PFSK-1 (cell line): ENCODE measurements around the gene CORO1C.

ENCODE experiments used
- FOXP2 ChIP-seq: optimal IDR thresholded peaks from 2 replicates; pipeline ENCODE3; 2011; ENCODE audit warnings: borderline replicate concordance, control low read depth, inconsistent platforms; ENCODE audit not compliant: insufficient read depth; ENCODE audit errors: extremely low read length, extremely low read depth
- POLR2AphosphoS5 ChIP-seq: IDR thresholded peaks from 2 replicates; pipeline ENCODE4 v1.6.1; 2012; ENCODE audit warnings: low read depth, mild to moderate bottlenecking, control low read depth, low read length, moderate library complexity
- REST ChIP-seq, 2 experiments: IDR thresholded peaks; 2 replicates each; pipeline versions ENCODE4 v1.6.1 to v1.8.0; 2011 to 2012; ENCODE audit warnings: low read depth in 2 of 2, low read length in 2 of 2, control low read depth in 1 of 2, inconsistent platforms in 1 of 2, mild to moderate bottlenecking in 1 of 2, moderate library complexity in 1 of 2; ENCODE audit not compliant: insufficient read depth in 1 of 2
- SIN3A ChIP-seq: IDR thresholded peaks from 2 replicates; pipeline ENCODE4 v1.6.1; 2012; ENCODE audit warnings: mild to moderate bottlenecking, low read length, moderate library complexity, borderline replicate concordance; ENCODE audit not compliant: insufficient read depth
- TAF1 ChIP-seq: IDR thresholded peaks from 2 replicates; pipeline ENCODE4 v1.6.1; 2012; ENCODE audit warnings: low read length, control low read depth, borderline replicate concordance; ENCODE audit not compliant: insufficient read depth

The CORO1C gene

GRCh38 chr12:108622421-108622820 lies 108.9 kb downstream of the CORO1C start:
- no peak for TF ChIP-seq SIN3A
- no peak for TF ChIP-seq POLR2AphosphoS5
- no peak for TF ChIP-seq REST (IDR thresholded peaks at IDR 0.05; ENCODE audit: insufficient read depth in 1 of 2, low read depth in 2 of 2, low read length in 2 of 2)
- TF ChIP-seq TAF1: no peak
- TF ChIP-seq FOXP2: no peak

- TF ChIP-seq SIN3A (no peak), POLR2AphosphoS5 (no peak), FOXP2 (no peak), REST (IDR thresholded peaks at IDR 0.05; ENCODE audit: insufficient read depth in 1 of 2, low read depth in 2 of 2, low read length in 2 of 2) (no peak), TAF1 (no peak)
Observed at GRCh38 chr12:108621161-108621560, 110.2 kb downstream of the CORO1C start.

GRCh38 chr12:108620236-108620879 lies 111.0 kb downstream of the CORO1C start:
- no peak for TF ChIP-seq SIN3A

DNA sequence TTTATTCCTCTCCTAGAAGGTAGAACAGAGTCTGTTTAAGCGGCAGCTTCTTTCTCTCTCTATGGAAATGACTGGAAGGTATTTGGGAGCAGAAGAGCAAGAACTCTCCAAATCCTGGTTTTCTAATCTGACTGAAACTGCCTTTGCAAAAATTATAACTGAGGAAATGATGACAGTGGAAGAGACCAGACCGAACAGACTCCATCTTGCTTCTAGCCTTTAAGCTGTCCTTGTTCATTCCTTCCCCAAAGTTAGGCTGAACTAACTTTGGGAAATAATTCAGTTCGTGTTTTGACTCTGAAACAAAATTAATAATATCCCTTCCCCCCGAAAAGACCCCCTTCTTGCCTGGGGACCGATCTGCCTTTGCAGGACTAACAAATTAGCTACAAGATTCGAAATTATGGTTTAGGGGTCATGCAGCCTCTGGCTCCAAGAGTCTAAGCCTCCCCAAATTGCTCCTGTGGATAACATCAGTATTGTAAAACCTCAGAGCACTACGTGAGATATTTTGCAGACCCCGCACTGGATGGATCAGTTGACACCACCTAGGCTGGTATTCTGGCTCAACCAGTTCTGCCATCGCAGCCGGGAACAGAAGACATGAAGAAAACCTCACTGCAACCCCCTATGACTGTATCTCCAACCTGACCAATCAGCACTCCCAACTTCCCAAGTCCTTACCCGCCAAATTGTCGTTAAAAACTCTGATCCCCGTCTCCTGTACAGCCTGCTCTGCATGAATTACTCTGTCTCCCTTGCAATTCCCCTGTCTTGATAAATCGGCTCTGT lies 111.8 kb downstream of the CORO1C start:
- no peak for TF ChIP-seq FOXP2
- no peak for TF ChIP-seq REST (IDR thresholded peaks at IDR 0.05; ENCODE audit: insufficient read depth in 1 of 2, low read depth in 2 of 2, low read length in 2 of 2)
- no peak for TF ChIP-seq POLR2AphosphoS5
- no peak for TF ChIP-seq SIN3A
- TF ChIP-seq TAF1: no peak

GRCh38 chr12:108618079-108618952 lies 113.0 kb downstream of the CORO1C start:
- no peak for TF ChIP-seq TAF1
- TF ChIP-seq POLR2AphosphoS5: no peak
- no peak for TF ChIP-seq SIN3A
- no peak for TF ChIP-seq REST (IDR thresholded peaks at IDR 0.05; ENCODE audit: insufficient read depth in 1 of 2, low read depth in 2 of 2, low read length in 2 of 2)
- no peak for TF ChIP-seq FOXP2
